H1 (cell line): Measurements from ENCODE around the gene ZNF536. TPM values are rescaled to one million over a fixed set of nuclear protein-coding genes. Genes with fewer than 3 reads are reported as not detected.

Experiments
- RAD21 ChIP-seq, 2 experiments: IDR thresholded peaks in 1 of 2; conservative IDR thresholded peaks in 1 of 2; 2 replicates each; pipeline ENCODE4 v1.6.1; 2011; ENCODE audit warnings: low read depth in 2 of 2, low read length in 2 of 2, improper control_type of control experiment in 1 of 2, inconsistent platforms in 1 of 2, mild to moderate bottlenecking in 1 of 2, moderate library complexity in 1 of 2
- polyA plus RNA-seq, 7 experiments: library from polyadenylated mRNA; depleted of rRNA in 3 of 7; stranded (reverse) in 5 of 7; unstranded in 2 of 7; fragments of >200 nt in 5 of 7; fragments of 200-250 nt in 2 of 7; gene quantifications; 1 replicate in 5 of 7; 2 replicates in 1 of 7; 4 replicates in 1 of 7; pipeline versions ENCODE4 v1.2.1 to v1.2.3, GENCODE V29; 2011 to 2013; ENCODE audit warnings: missing spikeins in 2 of 7, mixed read lengths in 2 of 7
- total RNA-seq: library from RNA; stranded (reverse); fragmentation: NEBNext Ultra II Directional; extraction: Animal tissue kit (Norgen Biotek cat#: 25700); gene quantifications from 2 replicates; pipeline ENCODE4 v1.2.1, GENCODE V29; 2021

The ZNF536 gene
- total and polyA plus RNA-seq, 2 of the 8 experiments (the other 6 are each of a cell fraction or from before 2014, with no cell fraction given) = 0.09 to 0.11 TPM

GRCh38 chr19:30555075-30555790 lies 183.0 kb downstream of the ZNF536 start (continued):
- TF ChIP-seq RAD21 (IDR thresholded peaks at IDR 0.05 in 1 of 2, conservative IDR thresholded peaks at IDR 0.05 in 1 of 2; ENCODE audit: low read depth in 2 of 2, low read length in 2 of 2) = no peak
- TF ChIP-seq, all 59 proteins: peak for 0
